GM21447 (cell line): ENCODE data around the gene CTSF.
"Not testable (repeated sequence)": the region's sequence is repeated elsewhere in the genome, so short reads cannot be mapped to it uniquely, and the experiment has no call there.

Experiments used
- ATAC-seq: cut with Tn5 transposase; IDR thresholded peaks from one replicate; pipeline ENCODE4 v1.9.1; 2021; ENCODE audit not compliant: unreplicated experiment

The CTSF gene

DNA sequence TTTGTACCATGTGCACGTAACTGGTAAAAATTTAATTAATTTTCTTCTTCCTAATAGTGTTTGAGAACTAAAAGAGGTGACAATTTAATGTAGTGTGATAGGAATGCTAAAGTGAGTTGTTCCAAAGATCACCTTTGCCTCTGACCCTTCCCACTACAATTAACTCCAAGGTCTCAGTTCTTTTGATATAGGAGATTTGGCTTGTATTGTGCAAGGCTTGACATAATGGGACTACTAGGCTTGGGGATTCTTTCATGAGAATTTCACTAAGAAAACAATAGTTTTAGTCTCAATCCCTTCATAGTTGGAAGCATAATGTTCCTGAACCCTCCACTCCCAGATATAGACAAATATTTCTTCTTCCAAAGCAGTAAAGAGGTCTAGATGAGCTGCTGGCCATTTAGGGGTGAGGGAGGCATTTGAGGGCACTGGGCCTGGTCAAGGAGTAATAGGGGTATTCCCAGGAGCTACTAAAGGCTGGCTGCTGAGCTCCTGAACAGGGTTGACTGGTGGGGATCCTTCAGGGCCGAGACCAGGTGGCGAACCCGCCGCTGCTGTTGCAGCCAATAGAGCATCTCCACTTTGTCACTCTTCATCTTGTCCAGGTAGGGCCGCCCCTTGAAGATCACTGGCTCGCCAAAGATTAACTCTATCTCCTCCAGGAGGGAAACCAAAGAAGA, 21.7 kb upstream of the CTSF start:
- no peak for ATAC-seq

DNA sequence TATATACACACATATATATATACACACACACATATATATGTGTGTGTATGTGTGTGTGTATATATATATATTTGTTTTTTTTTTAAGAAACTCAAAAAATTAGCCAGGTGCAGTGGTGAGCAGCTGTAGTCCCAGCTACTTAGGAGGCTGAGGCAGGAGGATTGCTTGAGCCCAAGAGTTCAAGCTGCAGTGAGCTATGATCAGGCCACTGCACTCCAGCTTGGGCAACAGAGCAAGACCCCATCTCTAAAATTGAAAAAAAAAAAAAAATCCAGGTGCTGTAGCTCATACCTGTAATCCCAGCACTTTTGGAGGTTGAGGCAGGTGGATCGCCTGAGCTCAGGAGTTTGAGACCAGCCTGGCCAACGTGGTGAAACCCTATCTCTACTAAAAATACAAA, 20.9 kb upstream of the CTSF start:
- ATAC-seq: not testable (repeated sequence)

- ATAC-seq: no peak
Observed at GRCh38 chr11:66586136-66586535, 17.7 kb upstream of the CTSF start.

DNA sequence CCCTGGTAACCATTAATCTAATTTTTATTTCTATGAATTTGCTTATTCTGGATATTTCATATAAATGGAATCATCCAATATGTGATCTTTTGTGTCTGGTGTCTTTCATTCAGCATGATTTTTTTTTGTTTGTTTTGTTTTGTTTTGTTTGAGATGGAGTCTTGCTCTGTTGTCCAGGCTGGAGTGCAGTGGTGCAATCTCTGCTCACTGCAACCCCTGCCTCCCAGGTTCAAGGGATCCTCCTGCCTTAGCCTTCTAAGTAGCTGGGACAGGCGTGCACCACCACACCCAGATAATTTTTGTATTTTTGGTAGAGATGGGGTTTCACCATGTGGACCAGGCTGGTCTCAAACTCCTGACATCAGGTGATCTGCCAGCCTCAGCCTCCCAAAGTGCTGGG, 17.0 kb upstream of the CTSF start:
- not testable (repeated sequence) for ATAC-seq

DNA sequence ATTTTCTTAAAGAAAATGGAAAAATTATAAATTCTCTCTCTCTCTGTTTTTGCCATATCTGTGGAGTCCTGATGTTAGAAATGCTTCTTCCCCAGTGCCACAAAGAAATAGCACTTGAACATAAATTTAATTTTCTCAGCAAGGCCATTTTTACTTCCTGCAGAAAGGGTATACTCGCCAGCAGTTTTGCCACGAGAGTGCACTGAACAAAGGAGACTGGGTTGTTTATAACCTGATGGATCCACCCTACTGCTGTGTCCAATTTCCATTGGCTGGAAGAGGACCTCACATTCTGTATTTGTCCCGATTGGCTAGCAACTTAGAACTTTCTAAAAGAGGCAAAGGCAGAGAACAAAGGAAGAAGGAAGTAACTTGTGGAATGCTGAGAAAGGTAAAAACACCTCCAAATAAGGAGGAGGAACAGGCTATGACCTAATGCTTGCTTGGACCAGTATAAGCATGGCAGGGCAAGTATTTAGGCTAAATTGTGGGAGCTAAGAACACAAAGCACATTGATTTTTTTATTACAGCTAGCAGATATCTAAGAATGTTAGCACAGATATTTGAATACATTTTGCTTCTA, 14.2 kb upstream of the CTSF start:
- not testable (repeated sequence) for ATAC-seq

- ATAC-seq: no peak
Observed at GRCh38 chr11:66581261-66581660, 12.9 kb upstream of the CTSF start.

- no peak for ATAC-seq
Observed at GRCh38 chr11:66580803-66581202, 12.4 kb upstream of the CTSF start.

- ATAC-seq: no peak
Observed at GRCh38 chr11:66579017-66579606, 10.7 kb upstream of the CTSF start.

DNA sequence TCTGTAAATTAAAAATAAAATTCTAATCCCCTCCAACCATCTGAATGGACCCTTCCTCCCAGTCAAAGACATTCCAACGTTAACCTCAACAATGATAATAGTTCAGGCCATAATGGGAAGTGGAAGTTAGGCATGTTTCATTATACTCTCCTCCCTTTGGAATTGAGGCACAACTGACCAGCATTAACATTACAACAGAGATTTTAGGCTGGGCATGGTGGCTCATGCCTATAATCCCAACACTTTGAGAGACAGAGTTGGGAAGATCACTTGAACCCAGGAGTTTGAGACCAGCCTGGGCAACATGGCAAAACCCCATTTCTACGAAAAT, 2.4 kb upstream of the CTSF start:
- ATAC-seq: no peak

- no peak for ATAC-seq
Observed at GRCh38 chr11:66570079-66570849, 1.9 kb upstream of the CTSF start.

GRCh38 chr11:66569076-66569475, 670 bp upstream of the CTSF start:
- no peak for ATAC-seq

DNA sequence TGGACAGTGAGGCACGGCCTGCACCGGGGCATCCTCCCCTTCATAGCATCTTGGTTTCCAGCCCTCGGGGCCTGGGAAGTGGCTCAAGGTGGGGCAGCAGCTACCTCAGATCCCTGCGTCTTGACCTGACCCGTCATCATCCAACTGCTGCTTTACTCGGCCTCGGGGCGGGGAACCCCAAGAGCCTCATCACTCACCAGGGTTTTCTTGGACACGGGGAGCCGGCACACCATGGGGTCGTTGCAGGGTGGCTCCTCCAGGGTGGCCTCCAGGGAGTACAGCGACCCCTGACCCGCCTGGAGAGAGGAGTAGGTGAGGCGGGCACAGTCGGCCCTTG, 651 bp downstream of the CTSF start:
- ATAC-seq: no peak

- ATAC-seq: no peak
Observed at GRCh38 chr11:66566221-66566620, 2.2 kb downstream of the CTSF start.

DNA sequence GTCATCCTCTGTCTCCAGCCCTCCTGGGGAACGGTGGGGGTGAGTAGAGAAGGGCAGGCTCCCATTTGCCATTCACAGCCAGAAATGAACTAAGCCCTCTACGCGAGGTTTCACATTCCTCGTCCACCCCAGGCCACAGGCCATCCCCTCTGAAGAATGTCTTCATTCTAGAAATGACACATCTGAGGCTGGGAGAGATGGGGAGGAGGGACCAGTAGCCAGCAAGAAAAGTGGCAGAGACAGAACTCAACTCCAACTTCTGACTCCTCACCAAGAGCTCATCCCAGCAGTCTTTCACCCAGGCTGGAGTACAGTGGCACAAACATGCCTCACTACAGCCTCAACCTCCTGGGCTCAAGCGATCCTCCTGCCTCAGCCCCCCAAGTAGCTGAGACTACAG, 3.4 kb downstream of the CTSF start:
- no peak for ATAC-seq

DNA sequence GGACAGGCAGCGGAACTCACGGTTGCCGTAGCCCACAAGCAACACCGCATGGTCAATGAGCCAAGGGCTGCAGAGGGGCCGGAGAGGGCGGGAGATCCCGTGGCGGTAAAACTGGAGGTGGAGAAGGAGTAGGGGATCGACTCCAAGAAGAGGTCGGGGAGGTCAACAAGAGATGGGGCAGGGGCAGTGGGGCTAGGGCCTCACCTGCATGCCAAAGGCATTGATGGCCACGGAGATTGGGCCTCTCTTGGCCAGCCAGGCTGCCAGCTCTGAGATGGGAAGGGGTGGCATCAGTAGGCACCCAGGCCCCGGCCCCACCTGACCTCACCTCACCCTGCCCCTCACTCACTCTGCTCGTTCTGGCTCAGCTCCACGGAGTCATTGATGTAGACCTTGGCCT, 3.9 kb downstream of the CTSF start:
- ATAC-seq: no peak

DNA sequence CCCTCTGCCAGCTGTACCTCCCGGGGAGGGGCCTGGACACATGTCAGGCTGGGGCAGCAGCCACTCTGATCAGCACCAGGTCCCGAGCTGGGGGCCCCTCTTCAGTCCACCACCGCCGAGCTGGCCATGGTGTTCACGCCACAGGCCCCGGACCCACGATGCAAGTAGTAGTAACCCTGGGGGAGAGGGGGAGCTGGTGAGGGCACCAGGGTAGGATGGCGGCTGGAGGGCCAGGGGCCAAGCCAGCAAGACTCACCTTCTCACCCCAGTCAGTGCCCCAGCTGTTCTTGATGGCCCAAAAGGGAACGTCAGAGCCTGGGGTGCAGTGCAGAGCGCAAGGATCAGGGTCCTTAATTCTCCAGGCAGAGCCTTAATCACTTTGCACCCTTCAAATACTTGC, 4.6 kb downstream of the CTSF start:
- ATAC-seq: no peak

DNA sequence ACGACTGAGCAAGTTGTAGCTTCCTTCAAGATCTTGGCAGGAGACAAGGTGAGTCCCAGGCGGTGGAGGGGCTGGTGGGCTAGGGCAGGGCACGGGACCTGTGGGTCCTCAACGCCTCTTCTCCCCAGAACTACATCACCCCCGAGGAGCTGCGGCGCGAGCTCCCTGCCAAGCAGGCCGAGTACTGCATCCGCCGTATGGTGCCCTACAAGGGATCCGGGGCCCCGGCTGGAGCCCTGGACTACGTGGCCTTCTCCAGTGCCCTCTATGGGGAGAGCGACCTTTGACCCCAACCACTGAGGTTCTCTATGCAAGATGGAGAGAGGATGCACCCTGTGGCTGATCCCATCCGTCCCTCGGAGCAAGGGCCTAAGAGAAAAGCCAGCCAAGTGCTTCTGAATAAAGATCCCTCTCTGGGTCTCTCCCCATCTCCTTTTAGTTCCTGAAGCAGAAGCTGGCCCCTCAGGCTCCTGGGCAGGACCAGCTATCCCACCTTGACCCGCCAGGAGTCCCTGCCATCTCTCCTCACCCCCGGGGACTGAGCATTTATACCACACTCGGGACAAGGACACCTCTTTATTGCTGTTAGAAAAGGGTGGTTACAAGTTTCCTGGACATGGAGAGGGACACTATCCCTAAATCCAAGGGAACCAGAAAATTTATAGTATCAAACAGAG, 5.4 kb downstream of the CTSF start:
- ATAC-seq: no peak

DNA sequence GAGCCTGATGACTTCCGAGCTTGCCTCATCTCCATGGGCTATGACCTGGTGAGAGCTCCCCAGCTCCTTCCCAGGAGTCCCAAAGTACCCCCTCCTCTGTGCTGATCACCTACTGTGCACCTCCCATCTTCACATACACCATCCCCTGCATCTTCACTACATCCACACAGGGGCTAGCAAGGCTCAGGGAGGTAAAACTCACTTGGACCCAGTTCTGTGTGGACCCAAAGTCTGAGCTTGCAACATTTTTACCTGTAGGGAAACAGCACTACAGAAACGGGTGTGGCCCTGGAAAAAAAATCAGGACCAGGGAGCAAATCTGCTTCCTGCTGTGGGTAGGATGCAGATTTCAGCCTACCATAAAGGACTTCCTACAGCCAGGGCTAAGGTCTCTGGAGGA, 6.1 kb downstream of the CTSF start:
- ATAC-seq: no peak

GRCh38 chr11:66561975-66562248, 6.5 kb downstream of the CTSF start:
- ATAC-seq: no peak

- ATAC-seq: no peak
Observed at GRCh38 chr11:66561178-66561974, 7.0 kb downstream of the CTSF start.
